Measurements from ENCODE around the gene SORL1. TPM values are rescaled to one million over a fixed set of nuclear protein-coding genes. Genes with fewer than 3 reads are reported as not detected.
A peak's percentile ranks its signal among the peaks of the same experiment; 100 is the strongest.

Gene SORL1
- total and polyA plus RNA-seq, 9 of the 15 experiments (the other 6 are each of a cell fraction or from before 2014, with no cell fraction given): 0.01 to 0.66 TPM; not detected in 7

- Histone ChIP-seq H3K9ac (ENCODE audit: insufficient read depth in 1 of 2, low read depth in 2 of 2, low read length in 2 of 2) (no peak overlapping the region), H3K27ac (ENCODE audit: extremely low read depth, low read depth, low read length) (no peak overlapping the region), H3K79me2 (ENCODE audit: control insufficient read depth, insufficient read depth, low read length) (no peaks in the 10 kb centered on the region), H3K9me3 (replicated peaks; ENCODE audit: control insufficient read depth, insufficient read depth, low read depth, low read length) (no peaks in the 10 kb centered on the region), H3K4me3 (no peak overlapping the region), H3K4me1 (replicated peaks in 1 of 2; ENCODE audit: control insufficient read depth in 2 of 2, insufficient read depth in 2 of 2, low read length in 2 of 2) (no peaks in the 10 kb centered on the region), H3K9me1 (ENCODE audit: control insufficient read depth, insufficient read depth, low read length) (no peaks in the 10 kb centered on the region), H3K36me3 (ENCODE audit: control insufficient read depth, insufficient read depth, low read length) (no peaks in the 10 kb centered on the region), H3K4me2 (ENCODE audit: insufficient read depth, low read length) (no peak overlapping the region), H3K27me3 (ENCODE audit: control insufficient read depth in 2 of 2, insufficient read depth in 2 of 2, low read length in 2 of 2) (peaks cover 0 to 5% of the 10 kb centered on the region in 2 experiments; a peak in 1 of 5 replicates), H2AFZ (ENCODE audit: low read depth, low read length) (no peak overlapping the region), H4K20me1 (replicated peaks; ENCODE audit: control insufficient read depth, insufficient read depth, low read length) (no peaks in the 10 kb centered on the region)
- intact Hi-C loops (cut with micrococcal nuclease): no loop called here
- WGBS (ENCODE audit: insufficient coverage, low coverage, missing lambda C conversion rate): under 1% methylated on average over 11 of the region's 11 CpGs
- FAIRE-seq (no peak), DNase-seq (ENCODE audit: extremely low read depth in 1 of 4, low spot score in 3 of 4) (peak in 1 of 4 experiments; percentile 1), ATAC-seq (no peak; the same call in 2 of the 3 replicates)
- POLR2A ChIA-PET: no interaction called here
- CTCF ChIA-PET (ENCODE audit: low intra/inter-chr PET ratio): no interaction called here
- BruUV-seq (replicated peaks): no TSS peak
- in situ Hi-C loops (cut with MboI): no loop called here
- TF ChIP-seq GTF2B (IDR thresholded peaks at IDR 0.05; ENCODE audit: extremely low read depth, insufficient read length) (no peak), CBX8 (IDR thresholded peaks at IDR 0.05; ENCODE audit: borderline replicate concordance, extremely low read depth, low read depth, low read length, poor library complexity, severe bottlenecking) (no peak), GMEB1 (CRISPR knock-in tag; IDR thresholded peaks at IDR 0.05) (no peak), STAT5B (CRISPR knock-in tag; IDR thresholded peaks at IDR 0.05) (no peak), FOS (IDR thresholded peaks at IDR 0.05; ENCODE audit: extremely low read depth, insufficient read length) (no peak), MYC (IDR thresholded peaks at IDR 0.05; ENCODE audit: low read depth, low read length) (no peak), MYC (CRISPR knock-in tag; IDR thresholded peaks at IDR 0.05; ENCODE audit: borderline replicate concordance, low read depth) (no peak), MTA3 (IDR thresholded peaks at IDR 0.05; ENCODE audit: borderline replicate concordance) (no peak), IRF1 (CRISPR knock-in tag; IDR thresholded peaks at IDR 0.05; ENCODE audit: borderline replicate concordance) (no peak), HSF4 (CRISPR knock-in tag; IDR thresholded peaks at IDR 0.05; ENCODE audit: borderline replicate concordance) (no peak), PRDM10 (IDR thresholded peaks at IDR 0.05; ENCODE audit: partially characterized antibody) (no peak), PYGO2 (tag; IDR thresholded peaks at IDR 0.05) (no peak), MEIS2 (IDR thresholded peaks at IDR 0.05; ENCODE audit: partially characterized antibody) (no peak), ASH1L (IDR thresholded peaks at IDR 0.05; ENCODE audit: borderline replicate concordance, low read depth, partially characterized antibody) (no peak)
Observed at GRCh38 chr11:121553806-121554205, 101.7 kb downstream of the SORL1 start.
